Astrocyte of the cerebellum (primary cell): ENCODE results near the gene KCNG4.
"Not testable (repeated sequence)": the region's sequence is repeated elsewhere in the genome, so short reads cannot be mapped to it uniquely, and the experiment has no call there.

Experiments used
- DNase-seq: peaks from one replicate; pipeline ENCODE4 v3.0.0-alpha.2; 2011; ENCODE audit warnings: low read depth
- H3K4me3 ChIP-seq: 2 replicates; pipeline ENCODE4 v1.5.1; 2011; ENCODE audit warnings: mild to moderate bottlenecking, low read depth, low read length, moderate library complexity
- CTCF ChIP-seq: IDR thresholded peaks from 2 replicates; pipeline ENCODE4 v1.5.1; 2012; ENCODE audit warnings: low read length, low read depth, moderate library complexity, mild to moderate bottlenecking; ENCODE audit errors: missing control alignments
- in situ Hi-C: cut with HindIII; loops from 2 replicates; pipeline ENCODE4 v1.10.0; 2017; ENCODE audit warnings: low sequenced_read_pairs

KCNG4 gene

GRCh38 chr16:84212631-84213030 lies 27.2 kb downstream of the KCNG4 start:
- DNase-seq = no peak
- TF ChIP-seq CTCF = no peak
- in situ Hi-C loops = no loop called here
- H3K4me3 ChIP-seq = no peak overlapping the region

- no peak for TF ChIP-seq CTCF
- in situ Hi-C loops = no loop called here
- DNase-seq = no peak
- H3K4me3 ChIP-seq = no peak overlapping the region
Observed at GRCh38 chr16:84212154-84212553, 27.7 kb downstream of the KCNG4 start.

- no peak for DNase-seq
- in situ Hi-C loops = no loop called here
- H3K4me3 ChIP-seq = no peak overlapping the region
- TF ChIP-seq CTCF = no peak
Observed at GRCh38 chr16:84209989-84210388, 29.8 kb downstream of the KCNG4 start.

DNA sequence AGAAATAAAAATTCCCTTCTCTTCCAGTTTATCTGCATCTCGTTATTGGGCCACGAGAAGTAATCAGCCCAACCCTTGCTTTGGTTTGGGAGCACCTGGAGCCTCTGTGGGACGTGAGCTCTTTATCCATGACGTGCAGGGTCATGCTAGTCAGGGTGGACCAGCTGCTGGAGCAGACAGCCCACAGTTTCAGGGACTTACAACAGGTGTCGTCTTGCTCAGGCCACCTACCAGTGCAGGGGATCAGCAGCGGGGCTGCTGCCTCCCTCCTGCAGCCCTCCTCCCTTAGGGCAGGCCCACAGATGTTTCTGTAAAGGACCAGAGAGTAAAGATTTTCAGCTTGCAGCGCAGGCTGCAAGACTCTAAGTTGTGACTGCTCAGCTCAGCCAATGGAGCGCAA lies 31.9 kb downstream of the KCNG4 start:
- no peak for TF ChIP-seq CTCF
- no peak for DNase-seq
- in situ Hi-C loops = no loop called here
- H3K4me3 ChIP-seq = no peak overlapping the region

DNA sequence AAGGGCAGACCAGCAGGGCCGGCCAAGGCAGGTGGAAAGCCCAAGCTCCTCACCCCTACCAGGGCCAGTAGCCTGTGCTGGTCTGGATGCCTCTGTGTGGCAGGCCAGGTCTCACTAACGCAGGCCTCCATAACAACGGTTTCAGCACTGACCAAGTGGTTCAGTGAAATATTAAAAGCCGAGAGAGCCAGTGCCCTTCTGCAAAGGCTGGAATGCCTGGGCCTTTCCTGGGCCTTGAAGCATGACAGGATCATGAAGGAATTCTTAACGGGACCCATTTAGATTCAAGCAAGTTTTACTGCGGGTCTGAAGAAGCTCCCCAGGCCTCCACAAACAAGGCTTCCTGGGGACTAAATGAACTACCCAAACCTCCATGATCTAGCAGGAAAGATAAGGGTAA lies 32.6 kb downstream of the KCNG4 start:
- H3K4me3 ChIP-seq = no peak overlapping the region
- no peak for TF ChIP-seq CTCF
- in situ Hi-C loops = no loop called here
- no peak for DNase-seq

- DNase-seq = no peak
- in situ Hi-C loops = no loop called here
- TF ChIP-seq CTCF = no peak
- H3K4me3 ChIP-seq = no peak overlapping the region
Observed at GRCh38 chr16:84205976-84206691, 33.7 kb downstream of the KCNG4 start.

DNA sequence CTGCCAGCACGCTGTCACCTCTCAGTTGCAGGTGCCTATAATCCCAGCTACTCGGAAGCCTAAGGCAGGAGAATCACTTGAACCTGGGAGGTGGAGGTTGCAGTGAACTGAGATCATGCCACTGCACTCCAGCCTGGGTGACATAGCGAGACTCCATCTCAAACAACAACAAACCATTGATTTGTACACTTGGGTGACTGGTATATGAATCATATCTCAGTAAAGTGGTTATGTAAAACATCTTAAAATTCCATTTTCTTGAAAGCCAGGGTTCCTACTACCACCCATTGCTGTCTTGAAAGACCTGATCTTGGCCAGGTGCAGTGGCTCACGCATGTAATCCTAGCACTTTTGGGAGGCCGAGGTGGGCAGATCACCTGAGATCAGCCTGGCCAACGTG lies 34.7 kb downstream of the KCNG4 start:
- DNase-seq, in situ Hi-C loops, H3K4me3 ChIP-seq: not testable (repeated sequence)

- H3K4me3 ChIP-seq, DNase-seq, in situ Hi-C loops: not testable (repeated sequence)
Observed at GRCh38 chr16:84204551-84204950, 35.3 kb downstream of the KCNG4 start.
